ENCODE data around the gene GRM2. TPM values are rescaled to one million over a fixed set of nuclear protein-coding genes. Genes with fewer than 3 reads are reported as not detected.
"Not testable (repeated sequence)": the region's sequence is repeated elsewhere in the genome, so short reads cannot be mapped to it uniquely, and the experiment has no call there.

The GRM2 gene
- total RNA-seq, 1 experiment from 2014 or later = not detected

GRCh38 chr3:51722362-51722761 lies 15.5 kb downstream of the GRM2 start:
- no peak for DNase-seq (ENCODE audit: low spot score)

- DNase-seq (ENCODE audit: low spot score) = no peak
These were observed 20.6 kb downstream of the GRM2 start for GRCh38 chr3:51727500-51727899.

- no peak for DNase-seq (ENCODE audit: low spot score)
These were observed 22.3 kb downstream of the GRM2 start for GRCh38 chr3:51729042-51729633.

- DNase-seq (ENCODE audit: low spot score) = no peak
These were observed 27.1 kb downstream of the GRM2 start for GRCh38 chr3:51733859-51734571.

GRCh38 chr3:51734572-51734907 lies 27.7 kb downstream of the GRM2 start:
- no peak for DNase-seq (ENCODE audit: low spot score)

- no peak for DNase-seq (ENCODE audit: low spot score)
These were observed 28.2 kb downstream of the GRM2 start for GRCh38 chr3:51735039-51735438.

GRCh38 chr3:51735950-51736349 lies 29.1 kb downstream of the GRM2 start:
- no peak for DNase-seq (ENCODE audit: low spot score)

GRCh38 chr3:51739110-51739509 lies 32.2 kb downstream of the GRM2 start:
- DNase-seq (ENCODE audit: low spot score) = no peak

GRCh38 chr3:51742320-51742719 lies 35.5 kb downstream of the GRM2 start:
- DNase-seq (ENCODE audit: low spot score) = not testable (repeated sequence)

- DNase-seq (ENCODE audit: low spot score) = not testable (repeated sequence)
These were observed 36.1 kb downstream of the GRM2 start for GRCh38 chr3:51742978-51743377.

- no peak for DNase-seq (ENCODE audit: low spot score)
These were observed 41.0 kb downstream of the GRM2 start for GRCh38 chr3:51747840-51748239.

- no peak for DNase-seq (ENCODE audit: low spot score)
These were observed 41.5 kb downstream of the GRM2 start for GRCh38 chr3:51748327-51748726.

- no peak for DNase-seq (ENCODE audit: low spot score)
These were observed 44.0 kb downstream of the GRM2 start for GRCh38 chr3:51750878-51751277.

GRCh38 chr3:51751287-51751686 lies 44.4 kb downstream of the GRM2 start:
- no peak for DNase-seq (ENCODE audit: low spot score)

GRCh38 chr3:51753763-51754750 lies 47.2 kb downstream of the GRM2 start:
- DNase-seq (ENCODE audit: low spot score) = not testable (repeated sequence)

GRCh38 chr3:51759203-51759602 lies 52.3 kb downstream of the GRM2 start:
- no peak for DNase-seq (ENCODE audit: low spot score)

Other genes starting within 250 kb of the GRM2 start
- 13.9 and 14.9 TPM in 2 replicates for gene DCAF1, start 207.1 kb upstream of the GRM2 start, total RNA-seq (2014; rRNA removed; shearing (Covaris generic))
- gene RAD54L2, start 168.3 kb upstream of the GRM2 start, total RNA-seq (2014; rRNA removed; shearing (Covaris generic)) = 9.1 and 10.8 TPM in 2 replicates
- 65.4 and 75.5 TPM in 2 replicates for gene TEX264, start 35.8 kb upstream of the GRM2 start, total RNA-seq (2014; rRNA removed; shearing (Covaris generic))
- gene IQCF6, start 72.2 kb downstream of the GRM2 start, total RNA-seq (2014; rRNA removed; shearing (Covaris generic)) = not detected in 2 replicates
- gene IQCF2, start 154.5 kb downstream of the GRM2 start, total RNA-seq (2014; rRNA removed; shearing (Covaris generic)) = not detected in 2 replicates
- gene IQCF5, start 168.5 kb downstream of the GRM2 start, total RNA-seq (2014; rRNA removed; shearing (Covaris generic)) = not detected in 2 replicates
- gene IQCF1, start 196.3 kb downstream of the GRM2 start, total RNA-seq (2014; rRNA removed; shearing (Covaris generic)) = not detected in 2 replicates
- gene RRP9, start 234.8 kb downstream of the GRM2 start, total RNA-seq (2014; rRNA removed; shearing (Covaris generic)) = 48.7 and 51.4 TPM in 2 replicates
- 41.4 and 45.4 TPM in 2 replicates for gene PARP3, start 235.3 kb downstream of the GRM2 start, total RNA-seq (2014; rRNA removed; shearing (Covaris generic))
- not detected in 2 replicates for gene GPR62, start 248.3 kb downstream of the GRM2 start, total RNA-seq (2014; rRNA removed; shearing (Covaris generic))

Data from A172 (cell line).